ENCODE data around the gene ADAMTS2. TPM values are rescaled to one million over a fixed set of nuclear protein-coding genes. Genes with fewer than 3 reads are reported as not detected.
A peak's percentile ranks its signal among the peaks of the same experiment; 100 is the strongest.
"Not testable (repeated sequence)": the region's sequence is repeated elsewhere in the genome, so short reads cannot be mapped to it uniquely, and the experiment has no call there.

Gene ADAMTS2
- total RNA-seq, 1 donor from 2014 or later = 93.2 TPM

GRCh38 chr5:179218943-179219330 lies 126.3 kb downstream of the ADAMTS2 start:
- no peak for TF ChIP-seq CTCF (IDR thresholded peaks at IDR 0.05)
- Mint-ChIP-seq H3K27ac (ENCODE audit: unreplicated experiment) (no peak overlapping the region), H3K27me3 (ENCODE audit: low read depth) (no peaks in the 10 kb centered on the region), H3K4me1 (ENCODE audit: low read depth) (no peaks in the 10 kb centered on the region), H3K9me3 (ENCODE audit: low read depth) (no peaks in the 10 kb centered on the region), H3K36me3 (ENCODE audit: low read depth) (peaks cover 4% of the 10 kb centered on the region), H3K4me3 (ENCODE audit: unreplicated experiment) (no peak overlapping the region)
- DNase-seq (ENCODE audit: low spot score) = peak; percentile 4

GRCh38 chr5:179217956-179218942 lies 127.0 kb downstream of the ADAMTS2 start:
- no peak for TF ChIP-seq CTCF (IDR thresholded peaks at IDR 0.05)
- H3K27me3 Mint-ChIP-seq (ENCODE audit: low read depth) = no peaks in the 10 kb centered on the region
- H3K4me3 Mint-ChIP-seq (ENCODE audit: unreplicated experiment) = no peak overlapping the region
- no peak for DNase-seq (ENCODE audit: low spot score)
- no peaks in the 10 kb centered on the region for H3K9me3 Mint-ChIP-seq (ENCODE audit: low read depth)
- no peak overlapping the region for H3K27ac Mint-ChIP-seq (ENCODE audit: unreplicated experiment)
- H3K36me3 Mint-ChIP-seq (ENCODE audit: low read depth) = peaks cover 4% of the 10 kb centered on the region
- no peaks in the 10 kb centered on the region for H3K4me1 Mint-ChIP-seq (ENCODE audit: low read depth)

- Mint-ChIP-seq H3K27me3 (ENCODE audit: low read depth) (no peaks in the 10 kb centered on the region), H3K4me3 (ENCODE audit: unreplicated experiment) (no peak overlapping the region), H3K4me1 (ENCODE audit: low read depth) (no peaks in the 10 kb centered on the region), H3K27ac (ENCODE audit: unreplicated experiment) (no peak overlapping the region), H3K9me3 (ENCODE audit: low read depth) (no peaks in the 10 kb centered on the region), H3K36me3 (ENCODE audit: low read depth) (peaks cover 1% of the 10 kb centered on the region)
- no peak for TF ChIP-seq CTCF (IDR thresholded peaks at IDR 0.05)
- no peak for DNase-seq (ENCODE audit: low spot score)
These were observed 127.9 kb downstream of the ADAMTS2 start for GRCh38 chr5:179217356-179217755.

- not testable (repeated sequence) for H3K9me3 Mint-ChIP-seq (ENCODE audit: low read depth); DNase-seq (ENCODE audit: low spot score); H3K27me3 Mint-ChIP-seq (ENCODE audit: low read depth); H3K27ac Mint-ChIP-seq (ENCODE audit: unreplicated experiment); H3K4me3 Mint-ChIP-seq (ENCODE audit: unreplicated experiment); H3K4me1 Mint-ChIP-seq (ENCODE audit: low read depth); H3K36me3 Mint-ChIP-seq (ENCODE audit: low read depth)
These were observed 128.9 kb downstream of the ADAMTS2 start for GRCh38 chr5:179216381-179216780.

GRCh38 chr5:179215576-179215975 lies 129.7 kb downstream of the ADAMTS2 start:
- no peak for TF ChIP-seq CTCF (IDR thresholded peaks at IDR 0.05)
- no peak for DNase-seq (ENCODE audit: low spot score)
- peaks cover 1% of the 10 kb centered on the region for H3K36me3 Mint-ChIP-seq (ENCODE audit: low read depth)
- no peaks in the 10 kb centered on the region for H3K9me3 Mint-ChIP-seq (ENCODE audit: low read depth)
- H3K4me3 Mint-ChIP-seq (ENCODE audit: unreplicated experiment) = no peak overlapping the region
- H3K27me3 Mint-ChIP-seq (ENCODE audit: low read depth) = no peaks in the 10 kb centered on the region
- H3K27ac Mint-ChIP-seq (ENCODE audit: unreplicated experiment) = no peak overlapping the region
- no peaks in the 10 kb centered on the region for H3K4me1 Mint-ChIP-seq (ENCODE audit: low read depth)
